COLO829 (cell line): ENCODE data around the gene ZNF576.
"Not testable (repeated sequence)": the region's sequence is repeated elsewhere in the genome, so short reads cannot be mapped to it uniquely, and the experiment has no call there.

Source experiments
- DNase-seq: peaks from one replicate; pipeline ENCODE4 v3.0.0; 2012; ENCODE audit warnings: low spot score

ZNF576 gene

DNA sequence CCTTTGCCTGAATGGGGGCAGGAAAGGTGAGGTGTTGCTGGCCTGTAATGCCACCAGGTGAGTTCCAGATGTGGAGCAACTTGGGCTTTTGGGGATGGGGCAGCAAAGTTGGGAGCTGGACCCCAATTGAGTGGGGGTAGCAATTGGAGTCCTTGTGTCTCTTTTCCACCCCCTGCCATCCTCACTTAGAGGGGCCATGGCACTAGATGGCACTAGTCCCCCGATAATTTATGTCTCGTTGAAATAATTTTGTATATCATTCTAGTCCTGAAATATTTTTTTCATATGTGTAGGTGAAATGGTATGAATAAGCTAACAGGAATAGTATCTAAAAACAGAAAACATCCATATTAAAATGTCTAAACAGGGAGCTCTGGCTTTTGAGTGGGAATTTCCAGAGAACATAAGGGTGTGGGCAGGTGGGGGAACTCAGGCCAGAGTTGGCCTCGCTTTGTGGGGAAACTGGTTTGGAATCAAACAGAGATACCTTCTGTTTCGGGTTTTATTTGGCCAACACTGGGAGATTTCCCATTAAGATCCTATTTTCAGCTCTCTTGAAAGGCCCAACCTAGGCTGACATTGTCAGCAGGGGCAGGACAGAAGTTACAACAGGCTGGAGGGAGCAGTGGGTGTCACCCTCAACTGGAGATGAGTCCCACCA, 3.4 kb downstream of the ZNF576 start:
- no peak for DNase-seq

DNA sequence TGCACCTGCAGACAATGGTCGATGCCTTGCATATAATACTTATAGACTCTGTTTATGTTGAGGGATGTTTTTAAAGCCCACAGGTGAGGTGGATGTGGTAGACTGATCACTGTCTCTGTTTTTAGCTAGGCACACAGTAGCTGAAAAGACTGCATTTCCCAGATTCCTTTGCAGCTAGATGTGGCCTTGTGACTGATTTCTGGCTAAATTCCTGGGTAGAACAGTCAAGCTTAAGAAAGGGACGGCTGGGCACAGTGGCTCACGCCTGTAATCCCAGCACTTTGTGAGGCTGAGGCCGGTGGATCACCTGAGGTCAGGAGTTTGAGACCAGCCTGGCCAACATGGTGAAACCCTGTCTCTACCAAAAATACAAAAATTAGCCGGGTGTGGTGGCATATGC, 3.9 kb downstream of the ZNF576 start:
- DNase-seq: not testable (repeated sequence)

DNA sequence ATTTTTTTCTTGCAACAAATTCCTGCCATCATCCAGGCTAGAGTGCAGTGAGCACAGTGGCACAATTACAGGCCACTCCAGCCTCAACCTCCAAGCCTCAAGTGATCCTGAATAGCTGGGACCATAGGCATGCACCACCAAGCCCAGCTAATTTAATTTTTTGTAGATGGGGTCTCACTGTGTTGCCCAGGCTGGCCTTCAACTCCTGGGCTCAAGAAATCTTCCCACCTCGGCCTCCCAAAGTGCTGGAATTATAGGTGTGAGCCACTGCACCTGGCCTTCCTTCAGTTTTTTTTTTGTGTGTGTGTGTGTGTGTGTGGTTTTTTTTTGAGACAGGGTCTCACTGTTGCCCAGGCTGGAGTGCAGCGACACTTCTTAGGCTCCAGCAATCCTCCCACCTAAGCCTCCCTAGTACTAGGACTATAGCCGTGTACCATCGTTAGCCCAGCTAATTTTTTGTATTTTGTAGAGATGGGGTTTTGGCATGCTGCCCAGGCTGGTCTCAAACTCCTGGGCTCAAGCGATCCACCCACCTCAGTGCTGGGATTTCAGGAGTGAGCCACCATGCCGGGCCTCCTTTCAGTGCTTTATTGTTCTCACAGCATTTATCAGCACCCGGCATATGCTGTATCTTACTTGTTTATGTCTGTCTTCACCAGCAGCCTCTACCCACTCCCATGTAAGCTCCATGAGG, 9.6 kb downstream of the ZNF576 start:
- DNase-seq: no peak

DNA sequence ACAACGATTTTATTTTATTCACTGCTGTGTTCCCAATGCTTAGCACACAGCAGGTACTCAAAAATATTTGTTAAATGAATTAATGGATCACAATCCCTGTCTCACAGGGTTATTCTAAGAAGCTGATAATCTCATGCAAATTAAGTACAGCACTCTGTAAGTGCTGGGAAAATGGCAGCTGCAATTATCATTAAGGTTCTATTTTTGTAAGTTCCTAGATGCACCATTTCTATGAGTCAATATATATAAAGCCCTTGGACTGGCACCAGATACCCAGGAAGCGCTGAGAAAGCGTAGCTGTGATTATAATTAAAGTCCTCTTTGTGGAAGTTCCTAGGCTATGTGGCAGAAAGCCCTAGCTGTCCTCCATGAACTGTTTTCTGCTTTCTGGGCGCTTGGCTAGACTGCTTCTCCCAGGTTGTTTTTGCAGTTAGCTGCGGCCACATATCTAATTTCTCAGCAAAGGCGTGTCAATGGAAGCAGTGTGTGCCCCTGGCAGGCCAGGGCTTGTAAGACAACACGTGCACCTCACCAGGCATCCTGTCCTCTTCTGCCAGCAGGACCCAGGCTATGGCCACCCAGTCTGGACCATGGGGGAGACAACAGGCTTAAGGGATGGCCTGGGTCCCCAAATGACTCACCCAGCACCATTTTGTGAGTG, 10.3 kb downstream of the ZNF576 start:
- peak; percentile 30 for DNase-seq

DNA sequence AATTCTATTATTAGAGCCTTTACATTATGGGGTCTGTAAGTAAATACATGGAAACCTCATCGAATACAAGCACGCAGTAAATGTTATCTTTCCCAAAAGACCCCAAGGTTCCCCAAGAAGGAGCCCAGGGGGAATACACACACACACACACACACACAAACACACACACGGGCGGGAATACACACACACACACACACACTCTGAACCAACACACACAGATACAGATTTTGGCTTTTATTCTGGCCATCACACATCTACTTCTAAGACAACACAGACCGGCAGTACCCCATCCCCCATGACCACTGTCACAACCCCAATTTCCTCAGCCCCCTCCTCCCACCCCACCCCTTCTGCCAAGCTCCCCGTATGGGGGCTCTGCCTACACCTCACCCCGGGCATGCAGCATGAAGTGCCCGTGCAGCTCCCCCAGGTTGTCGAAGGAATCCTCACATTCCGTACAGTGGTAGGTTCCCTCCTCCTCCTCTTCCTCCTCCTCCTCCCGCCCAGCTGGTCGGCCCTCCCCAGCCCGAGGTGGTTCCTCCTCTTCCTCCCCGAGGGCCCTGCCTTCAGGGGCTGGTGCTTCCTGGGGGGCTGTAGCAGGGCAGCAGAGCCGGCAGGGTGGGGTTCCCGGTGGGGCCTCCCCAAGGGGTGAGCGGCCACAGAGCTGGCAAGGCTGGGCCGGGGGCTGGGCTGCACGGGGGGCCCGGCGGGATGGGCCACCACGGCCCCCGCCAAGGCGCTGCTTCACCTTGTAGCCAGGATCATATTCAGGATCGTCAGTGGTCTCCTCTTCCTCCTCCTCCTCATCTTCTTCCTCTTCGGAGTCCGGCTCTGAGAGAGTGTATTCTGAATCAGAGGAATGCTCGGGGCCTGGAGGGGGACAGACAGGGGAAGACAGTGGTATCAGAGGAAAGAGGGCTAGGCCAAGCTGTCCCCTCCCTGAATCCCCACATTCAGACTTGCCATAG, 11.1 kb downstream of the ZNF576 start:
- DNase-seq: no peak

DNA sequence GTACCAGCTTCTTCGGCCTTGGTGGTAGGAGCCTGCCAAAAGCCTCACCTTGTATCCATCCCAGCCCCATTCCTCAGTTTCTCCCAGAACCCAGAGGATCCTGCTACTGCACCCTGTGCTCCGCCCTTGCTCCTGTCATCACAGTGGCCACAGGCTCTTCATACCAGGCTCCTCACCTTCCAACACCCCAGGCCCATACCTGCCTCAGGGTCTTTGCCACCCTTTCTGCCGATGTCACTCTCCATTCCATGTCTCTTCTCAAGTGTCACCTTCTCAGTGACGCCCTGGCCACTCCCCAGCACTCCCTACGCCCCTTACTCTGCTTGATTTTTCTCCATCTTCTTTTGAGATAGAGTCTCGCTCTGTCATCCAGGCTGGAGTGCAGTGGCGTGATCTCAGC, 13.5 kb downstream of the ZNF576 start:
- no peak for DNase-seq

DNA sequence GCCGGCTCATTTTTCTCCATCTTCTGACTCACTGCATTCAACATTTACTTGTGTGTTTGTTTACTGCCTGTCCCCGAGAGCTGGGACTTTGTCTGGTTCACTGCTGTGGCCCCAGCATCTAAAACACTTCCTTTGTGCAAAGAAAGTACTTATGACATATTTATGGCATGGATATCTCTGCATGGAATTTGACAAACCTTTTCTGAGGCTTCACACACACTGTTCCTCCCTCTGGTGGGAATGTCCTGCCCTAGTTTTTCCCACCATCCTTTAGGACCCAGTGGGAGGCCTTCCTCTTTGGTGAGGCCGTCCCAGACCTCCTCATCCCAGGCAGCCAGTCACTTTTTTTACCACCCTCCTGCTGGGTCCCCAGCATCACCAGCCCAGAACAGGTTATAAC, 14.1 kb downstream of the ZNF576 start:
- DNase-seq: no peak

DNA sequence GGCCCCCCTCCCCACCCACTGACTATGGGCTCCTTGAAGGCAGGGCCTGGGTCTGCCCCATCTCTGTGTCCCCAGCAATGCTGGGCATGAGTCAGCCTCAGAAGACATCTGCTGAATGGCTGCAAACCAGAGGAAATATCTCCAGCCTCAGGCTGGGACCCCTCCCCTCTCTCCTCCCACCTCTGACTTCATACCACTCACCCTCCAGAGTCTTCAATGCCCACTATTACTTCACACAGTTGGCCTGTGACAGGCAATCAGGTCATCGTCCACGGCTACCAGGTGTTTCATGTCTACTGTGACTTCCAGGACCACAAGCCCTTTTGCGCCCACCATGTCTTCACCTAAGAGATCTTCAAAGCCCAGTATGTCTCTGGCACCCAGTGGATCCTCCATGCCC, 15.4 kb downstream of the ZNF576 start, which contains the start of gene SRRM5:
Gene SRRM5 (plus strand): TSS at position 301 of the 400 bp plus-strand sequence. CDS start 34 bp downstream, at position 335.
- DNase-seq: no peak

DNA sequence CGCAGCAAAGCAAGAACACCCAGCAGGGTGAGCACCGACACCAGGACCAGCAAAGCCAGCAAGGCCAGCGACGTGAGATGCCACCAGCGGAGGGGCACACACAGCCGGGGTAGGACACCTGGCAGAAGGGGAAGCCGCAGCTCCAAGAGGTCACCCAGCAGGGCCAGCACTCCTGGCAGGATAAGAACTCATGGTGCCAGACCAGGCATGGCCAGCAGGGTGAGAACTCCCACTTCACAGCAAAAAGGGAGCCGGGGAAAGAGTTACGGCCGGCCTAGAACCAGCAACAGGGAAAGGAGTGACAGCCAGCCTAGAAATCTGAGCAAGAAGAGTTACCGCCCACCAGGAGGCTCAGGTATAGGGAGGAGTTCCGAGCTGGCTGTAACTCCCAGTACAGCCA, 16.0 kb downstream of the ZNF576 start:
- no peak for DNase-seq

DNA sequence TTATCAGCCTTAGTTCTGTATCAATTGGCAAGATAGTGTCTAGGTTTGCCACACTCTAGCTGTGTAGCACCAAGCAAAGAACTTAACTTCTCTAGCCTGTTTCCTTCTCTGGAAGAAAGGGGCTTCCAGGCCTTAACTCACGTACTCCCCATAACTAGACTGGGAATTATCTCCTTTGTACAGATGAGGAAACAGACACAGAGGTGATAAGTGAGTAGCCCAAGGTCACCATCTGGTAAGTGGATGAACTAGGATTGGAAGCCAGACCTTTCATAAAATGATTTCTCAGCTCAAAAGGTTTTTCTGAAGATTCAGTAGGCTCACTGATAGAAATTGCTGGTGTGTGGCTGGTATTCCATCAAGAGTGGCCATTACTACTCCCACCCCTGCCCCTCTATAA, 19.9 kb downstream of the ZNF576 start:
- no peak for DNase-seq

DNA sequence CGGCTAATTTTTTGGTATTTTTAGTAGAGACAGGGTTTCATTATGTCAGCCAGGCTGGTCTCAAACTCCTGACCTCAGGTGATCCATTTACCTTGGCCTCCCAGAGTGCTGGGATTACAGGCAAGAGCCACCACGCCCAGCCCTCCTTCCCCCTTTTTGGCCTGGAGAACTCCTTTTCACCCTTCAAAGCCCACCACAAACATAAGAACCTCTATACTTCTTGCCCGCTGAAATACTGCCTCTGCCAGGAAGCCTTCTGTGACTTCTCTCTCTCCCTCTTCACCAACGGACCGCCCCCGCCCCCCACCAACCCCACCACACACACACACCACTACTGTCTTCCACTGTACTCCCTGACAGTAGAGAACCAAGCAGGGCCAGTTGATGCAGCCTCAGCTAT, 20.6 kb downstream of the ZNF576 start:
- DNase-seq: no peak

DNA sequence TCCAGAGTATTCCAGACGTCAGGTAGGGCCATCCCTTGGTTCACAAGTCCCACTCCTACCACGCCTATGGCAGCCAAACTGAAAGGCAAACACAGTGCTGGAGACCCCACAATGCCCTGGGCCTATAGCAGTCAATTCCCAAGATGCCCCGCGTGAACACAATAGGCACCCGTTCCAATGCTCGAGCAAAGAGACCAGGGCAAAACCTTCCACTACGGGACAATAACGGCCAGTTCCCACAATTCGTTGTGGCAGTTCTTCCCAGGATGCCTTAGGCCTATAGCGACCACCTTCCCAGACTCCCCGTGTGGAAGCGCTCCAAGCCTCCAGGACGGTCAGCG, 22.5 kb downstream of the ZNF576 start:
- DNase-seq: no peak

DNA sequence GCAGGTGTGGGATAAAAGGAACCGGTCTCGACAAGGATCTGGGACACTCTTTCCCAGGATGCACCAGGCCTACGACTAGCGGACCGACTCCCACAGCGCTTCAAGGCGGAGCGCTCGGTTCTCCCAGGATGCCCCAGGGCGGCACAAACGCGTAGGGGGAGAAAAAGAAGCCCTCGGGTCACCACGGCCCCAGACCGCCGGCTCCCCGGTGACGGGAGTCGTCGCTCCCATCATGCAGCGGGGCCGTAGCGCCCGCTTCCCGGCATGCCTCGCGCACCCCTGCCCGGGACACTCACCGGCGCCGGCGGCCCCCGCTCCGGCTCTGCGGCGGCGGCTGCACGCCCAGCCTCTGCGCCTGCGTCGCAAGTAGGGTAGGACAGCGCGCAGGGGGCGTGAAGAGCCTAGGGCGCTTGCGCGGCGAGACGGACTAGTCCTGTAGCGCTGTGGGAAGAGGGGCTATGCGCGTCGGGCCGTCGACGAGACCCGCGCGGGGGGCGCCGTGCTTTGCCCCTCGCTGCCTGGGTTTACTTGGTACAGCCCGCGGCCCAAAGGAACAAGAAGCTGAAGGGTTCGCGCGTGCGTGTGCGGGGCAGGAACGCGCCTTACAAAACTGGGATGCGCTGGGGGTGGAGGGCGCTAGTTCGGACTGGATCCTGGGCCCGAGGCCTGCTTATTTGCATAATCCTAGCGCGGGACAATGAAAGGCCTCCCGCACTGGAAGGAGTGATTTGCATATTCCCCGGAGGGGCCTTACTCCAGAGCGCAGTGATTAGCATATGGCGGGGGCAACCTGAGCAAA, 23.1 kb downstream of the ZNF576 start, which contains the start of gene ZNF428:
Gene ZNF428 (minus strand): TSS at position 368 of the 799 bp plus-strand sequence. CDS start 5,325 bp downstream, outside the sequence.
- peak; percentile 96 for DNase-seq

DNA sequence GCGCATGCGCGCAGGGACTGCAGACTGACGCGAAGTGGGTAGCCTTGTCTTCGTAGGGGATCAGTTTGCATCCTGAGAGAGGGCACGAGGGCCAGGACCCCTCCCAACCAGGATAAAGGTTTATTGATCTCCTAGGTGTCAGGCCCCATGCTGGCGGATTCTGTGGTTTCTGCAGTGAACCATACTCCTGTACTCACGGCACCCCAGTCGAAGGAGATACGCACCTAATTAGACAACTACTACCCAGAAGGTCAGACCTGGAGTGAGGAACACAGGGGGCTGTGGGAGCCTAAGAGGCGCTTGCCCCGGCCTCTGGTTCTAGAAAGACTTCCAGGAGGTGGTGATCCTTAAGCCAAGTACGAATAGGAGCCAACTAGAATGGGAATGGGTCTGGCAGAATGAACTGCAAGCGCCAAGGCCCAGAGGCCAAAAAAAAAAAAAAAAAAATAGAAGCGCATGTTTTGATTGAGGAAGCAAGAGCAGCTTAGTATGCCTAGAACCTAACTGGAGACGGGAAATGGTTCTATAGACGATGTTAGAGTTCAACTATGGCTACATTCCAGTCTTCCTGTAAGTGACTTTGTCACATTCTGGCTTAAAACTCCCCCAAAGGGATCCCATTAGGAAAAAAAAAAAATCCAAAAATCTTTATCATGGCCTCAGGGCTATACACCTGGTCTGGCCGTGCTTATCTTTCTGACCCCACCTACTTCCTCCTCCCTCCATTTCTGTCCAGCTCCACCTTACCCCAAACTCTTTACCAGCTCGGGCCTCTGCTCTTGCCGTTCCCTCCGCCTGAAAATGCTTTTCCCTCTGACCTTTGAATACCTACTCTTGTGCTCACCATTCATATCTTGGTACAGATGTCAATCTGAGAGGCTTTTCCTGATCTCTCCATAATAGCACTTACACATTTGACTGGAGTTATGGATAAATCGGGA, 23.9 kb downstream of the ZNF576 start:
- no peak for DNase-seq

DNA sequence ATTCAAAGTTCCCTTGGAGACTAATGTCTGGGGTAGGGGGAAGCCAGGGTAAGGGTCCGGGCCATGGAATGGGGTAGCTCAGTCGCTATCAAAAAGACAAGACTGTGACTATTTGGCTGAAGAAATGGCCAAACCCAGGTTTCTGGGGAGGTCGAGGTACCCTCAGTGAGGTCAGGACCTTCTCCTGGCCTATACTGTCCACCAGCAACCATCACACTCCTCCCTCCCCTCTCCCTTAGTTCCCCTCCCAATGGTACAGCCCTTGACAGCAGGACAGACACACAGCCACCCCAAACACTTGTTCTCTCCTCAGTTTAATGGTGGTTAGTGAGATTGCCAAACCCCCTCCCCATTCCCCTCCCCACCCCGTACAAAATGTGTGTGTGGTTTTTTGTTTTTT, 25.7 kb downstream of the ZNF576 start:
- no peak for DNase-seq

DNA sequence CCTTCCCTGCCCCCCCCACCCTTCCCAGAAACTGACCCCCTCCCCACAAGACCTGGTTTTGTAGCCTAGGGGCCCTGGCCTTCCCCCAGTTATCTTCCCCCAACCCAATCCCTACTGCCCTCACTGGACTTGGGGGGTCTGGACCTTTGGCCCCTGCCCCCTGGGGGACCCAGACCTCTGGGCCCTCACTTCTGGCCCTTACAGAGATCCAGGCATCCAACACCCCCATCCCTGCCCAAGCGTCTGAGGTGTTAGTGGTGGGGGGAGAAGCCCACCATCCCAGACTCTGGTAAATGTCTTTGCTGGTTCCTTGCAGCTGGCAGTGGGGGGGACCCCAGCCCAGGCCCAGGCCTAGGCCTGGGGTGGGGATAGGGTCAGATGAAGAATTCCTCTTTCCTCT, 26.6 kb downstream of the ZNF576 start:
- no peak for DNase-seq

DNA sequence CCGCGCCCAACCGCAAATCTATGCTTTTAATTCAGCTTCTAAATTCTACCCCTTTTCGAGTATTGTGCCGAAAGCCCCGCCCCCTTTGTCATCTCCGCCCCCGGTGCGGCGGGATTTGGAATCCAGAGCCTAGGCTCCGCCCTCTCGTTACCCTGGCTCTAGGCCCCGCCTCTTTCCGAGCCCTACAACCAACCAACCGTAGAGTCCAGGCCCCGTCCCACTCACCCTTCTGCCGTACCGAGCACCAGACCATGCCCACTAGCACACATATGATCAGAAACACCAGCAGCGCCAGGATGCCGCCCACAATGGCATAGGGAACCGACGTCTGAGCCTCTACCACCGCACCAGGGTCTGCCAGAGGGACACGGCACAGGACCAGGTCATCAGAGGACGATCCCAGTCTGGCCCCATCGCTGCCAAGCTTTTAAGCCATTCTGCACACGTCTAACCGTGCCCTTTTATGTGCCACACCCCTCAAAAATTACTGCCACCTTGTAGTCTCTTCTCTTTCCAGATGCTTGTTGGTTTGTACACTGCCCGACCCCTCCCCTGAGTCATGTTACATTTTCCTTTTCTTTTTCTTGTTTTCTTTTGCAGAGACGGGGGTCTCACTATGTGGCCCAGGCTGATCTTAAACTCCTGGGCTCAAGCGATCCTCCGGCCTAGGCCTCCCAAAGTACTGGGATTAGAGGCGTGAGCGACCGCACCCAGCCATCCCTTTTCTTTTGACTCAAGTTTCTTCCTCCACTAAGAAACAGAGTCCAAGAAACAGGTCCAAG, 27.7 kb downstream of the ZNF576 start:
- no peak for DNase-seq

DNA sequence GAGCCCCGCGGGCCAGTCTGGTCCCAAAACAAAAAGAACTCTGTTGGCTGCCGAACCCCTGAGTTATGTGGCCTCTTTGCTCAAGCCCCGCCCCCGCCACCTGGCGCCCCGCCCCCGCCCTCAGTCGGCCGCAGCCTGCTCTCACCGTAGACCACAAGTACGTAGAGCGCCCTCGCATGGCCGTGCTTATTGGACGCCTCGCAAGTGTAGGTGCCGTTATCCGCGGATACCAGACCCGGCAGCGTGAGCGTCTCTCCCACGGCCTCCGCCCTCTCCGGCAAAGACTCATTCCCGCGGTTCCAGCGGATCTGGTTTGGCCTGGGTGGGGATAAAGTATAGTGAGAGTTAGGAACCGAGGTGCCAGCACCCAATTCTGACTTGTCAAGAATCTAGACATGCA, 28.5 kb downstream of the ZNF576 start:
- no peak for DNase-seq

DNA sequence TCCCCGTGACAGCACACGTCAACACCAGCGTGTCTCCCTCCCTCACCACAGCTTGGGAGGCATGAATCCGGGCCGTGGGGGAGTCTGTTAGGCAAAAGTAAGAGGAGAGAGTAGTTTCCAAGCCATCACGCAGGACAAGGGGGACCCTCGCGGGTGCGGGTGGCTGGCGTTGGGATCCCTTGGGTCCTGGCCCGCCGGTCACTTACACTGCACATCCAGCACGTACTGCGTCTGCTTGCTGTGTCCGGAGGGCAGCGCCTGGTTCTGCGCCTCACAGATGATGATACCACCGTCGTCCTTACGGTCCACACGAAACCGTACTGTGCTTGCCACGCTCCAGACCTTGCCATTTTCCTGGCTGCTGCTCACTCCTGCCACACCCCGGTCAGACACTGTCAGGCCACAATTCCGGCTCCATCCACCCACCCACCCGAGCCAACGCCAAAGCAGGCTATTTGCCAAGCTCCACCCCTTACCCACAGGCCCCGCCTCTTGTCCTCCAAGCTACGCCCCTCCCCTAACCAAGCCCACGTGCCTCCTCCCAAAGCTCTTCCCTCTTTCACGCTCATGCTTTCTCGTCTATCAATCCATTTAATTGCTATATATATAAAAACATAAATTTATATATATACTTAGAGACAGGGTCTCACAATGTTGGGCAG, 29.7 kb downstream of the ZNF576 start:
- peak; percentile 38 for DNase-seq
